GM12878 (cell line): ENCODE results near the gene MARCHF9. TPM values are rescaled to one million over a fixed set of nuclear protein-coding genes. Genes with fewer than 3 reads are reported as not detected.
A peak's percentile ranks its signal among the peaks of the same experiment; 100 is the strongest.

Experiments
- ATAC-seq: fragments of 200-7000 bp; cut with Tn5 transposase; 3 replicates; pipeline ENCODE4 v1.9.1; 2020; ENCODE audit warnings: mild to moderate bottlenecking, moderate library complexity
- BruUV-seq: library from RNA; stranded (reverse); fragments of 400-500 nt; replicated peaks from 2 replicates; lab custom pipeline; 2021; lab: Mats Ljungman, UMichigan
- CTCF ChIA-PET: fragments of 300-600 bp; sonication (Branson Sonifier 250); formaldehyde crosslinking; extraction: SDS; loops from one replicate; lab custom pipeline; 2021; ENCODE audit warnings: inconsistent platforms; lab: Yijun Ruan, JAX
- POLR2A ChIA-PET: fragments of 350-600 bp; formaldehyde crosslinking; extraction: SDS; loops from one replicate; lab custom pipeline; 2021; ENCODE audit warnings: inconsistent platforms; lab: Charles Lee
- RAD21 ChIA-PET: fragments of 300-600 bp; sonication (Branson Sonifier 250); formaldehyde crosslinking; loops from one replicate; lab custom pipeline; 2023; ENCODE audit warnings: antibody characterized with exemption; ENCODE audit not compliant: unreplicated experiment; lab: Charles Lee
- SMC1A ChIA-PET: fragments of 300-600 bp; sonication (Branson Sonifier 250); formaldehyde crosslinking; loops from one replicate; lab custom pipeline; 2023; ENCODE audit not compliant: unreplicated experiment, uncharacterized antibody; lab: Charles Lee
- DNase-seq: peaks from one replicate; pipeline ENCODE4 v3.0.0-alpha.2; 2011; ENCODE audit warnings: low read depth, low spot score
- FAIRE-seq: peaks from 3 replicates; lab custom pipeline; 2011; peaks lifted over from hg19 to GRCh38; lab: Jason Lieb, UNC
- H2AFZ ChIP-seq: 2 replicates; pipeline ENCODE4 v1.6.0; 2011; ENCODE audit warnings: low read depth, low read length, control low read depth; ENCODE audit not compliant: control insufficient read depth
- H3K27ac ChIP-seq: 2 replicates; pipeline ENCODE4 v1.5.1; 2011; ENCODE audit warnings: control low read depth; ENCODE audit not compliant: control insufficient read depth, insufficient read depth
- H3K27me3 ChIP-seq, 2 experiments: replicated peaks in 1 of 2; 2 replicates each; pipeline versions ENCODE4 v1.6.0 to v1.6.1; 2011; ENCODE audit warnings: low read length in 1 of 2; ENCODE audit not compliant: control insufficient read depth in 2 of 2, insufficient read depth in 2 of 2
- H3K36me3 ChIP-seq, 2 experiments: 2 replicates each; pipeline ENCODE4 v1.5.1; 2011; ENCODE audit warnings: low read length in 1 of 2; ENCODE audit not compliant: control insufficient read depth in 2 of 2, insufficient read depth in 2 of 2
- H3K4me1 ChIP-seq: 2 replicates; pipeline ENCODE4 v1.6.1; 2011; ENCODE audit warnings: mild to moderate bottlenecking, low read length, moderate library complexity, mixed read lengths; ENCODE audit not compliant: control insufficient read depth, insufficient read depth
- H3K4me2 ChIP-seq: 2 replicates; pipeline ENCODE4 v1.6.0; 2011; ENCODE audit warnings: control low read depth; ENCODE audit not compliant: control insufficient read depth, insufficient read depth
- H3K4me3 ChIP-seq: fragments of 200-600 bp; sonication (generic); 2 replicates; pipeline ENCODE4 v1.5.1; 2016
- H3K79me2 ChIP-seq: 2 replicates; pipeline ENCODE4 v1.6.0; 2011; ENCODE audit warnings: low read length; ENCODE audit not compliant: control insufficient read depth, insufficient read depth
- H3K9ac ChIP-seq: 2 replicates; pipeline ENCODE4 v1.8.0; 2011; ENCODE audit warnings: low read length, control low read depth, mixed read lengths; ENCODE audit not compliant: control insufficient read depth, insufficient read depth
- H3K9me3 ChIP-seq: replicated peaks from 3 replicates; pipeline ENCODE4 v1.5.1; 2011; ENCODE audit warnings: mild to moderate bottlenecking, low read length; ENCODE audit not compliant: control insufficient read depth, insufficient read depth
- H4K20me1 ChIP-seq: 2 replicates; pipeline ENCODE4 v1.6.0; 2011; ENCODE audit not compliant: control insufficient read depth, insufficient read depth
- ELK1 ChIP-seq: IDR thresholded peaks from 2 replicates; pipeline ENCODE4 v1.6.1; 2012; ENCODE audit warnings: low read depth, low read length, improper control_type of control experiment
- FOS ChIP-seq: IDR thresholded peaks from 3 replicates; pipeline ENCODE4 v1.6.1; 2011; ENCODE audit warnings: borderline replicate concordance; ENCODE audit not compliant: insufficient read length; ENCODE audit errors: extremely low read depth
- POLR2A ChIP-seq: IDR thresholded peaks from 2 replicates; pipeline ENCODE4 v1.6.1; 2011; ENCODE audit warnings: low read depth, mild to moderate bottlenecking, low read length
- RAD21 ChIP-seq: IDR thresholded peaks from 2 replicates; pipeline ENCODE4 v1.6.1; 2011; ENCODE audit warnings: mild to moderate bottlenecking, low read depth, low read length, moderate library complexity; ENCODE audit not compliant: insufficient read depth
- WGBS: methylation state at CpG from one replicate; pipeline ENCODE4 v1.1.6; 2016; ENCODE audit warnings: low lambda C conversion rate; ENCODE audit not compliant: insufficient replicate concordance, insufficient coverage; ENCODE audit errors: missing lambda C conversion rate; 5-methylcytosine and 5-hydroxymethylcytosine counted together
- in situ Hi-C: fragments of 300-500 bp; cut with MboI; formaldehyde crosslinking; loops from 9 replicates; pipeline ENCODE4 v1.14.3; 2018; ENCODE audit warnings: mixed read lengths
- intact Hi-C: fragments of 100-400 bp; cut with micrococcal nuclease; formaldehyde crosslinking; loops from one replicate; pipeline ENCODE4 v1.14.2; 2022; ENCODE audit not compliant: unreplicated experiment
- polyA plus RNA-seq, 11 experiments: library from polyadenylated mRNA; depleted of rRNA in 4 of 11; unstranded in 6 of 11; stranded (reverse) in 5 of 11; fragments of >200 nt; fragmentation: Nextera tagmentation in 4 of 11; fragmentation: Illumina TruSeq in 1 of 11; extraction: Ambion mirVana in 4 of 11; extraction: Trizol in 1 of 11; gene quantifications; 1 replicate in 1 of 11; 2 replicates in 10 of 11; pipeline versions ENCODE4 v1.2.1 to v1.2.3, GENCODE V29; 2011 to 2016; ENCODE audit warnings: inconsistent platforms in 2 of 11, missing spikeins in 2 of 11, low read depth in 1 of 11
- total RNA-seq, 4 experiments: library from RNA; depleted of rRNA in 3 of 4; stranded (reverse); fragments of >200 nt in 3 of 4; fragmentation: Illumina TruSeq in 1 of 4; extraction: Trizol in 1 of 4; gene quantifications; 2 replicates each; pipeline versions ENCODE4 v1.2.1 to v1.2.3, GENCODE V29; 2013 to 2021
- TF ChIP-seq, protein P1 (sequence below): IDR thresholded peaks from 2 replicates; pipeline ENCODE4 v1.6.1; 2012; ENCODE audit warnings: mild to moderate bottlenecking, low read depth, low read length

Gene MARCHF9
- total and polyA plus RNA-seq, 10 of the 15 experiments (the other 5 are each of a cell fraction or from before 2014, with no cell fraction given): 2.4 to 29.3 (median 13.0) TPM

- no peak for TF ChIP-seq FOS
Measured at GRCh38 chr12:57723630-57723962, 31.3 kb upstream of the MARCHF9 start (continued).

DNA sequence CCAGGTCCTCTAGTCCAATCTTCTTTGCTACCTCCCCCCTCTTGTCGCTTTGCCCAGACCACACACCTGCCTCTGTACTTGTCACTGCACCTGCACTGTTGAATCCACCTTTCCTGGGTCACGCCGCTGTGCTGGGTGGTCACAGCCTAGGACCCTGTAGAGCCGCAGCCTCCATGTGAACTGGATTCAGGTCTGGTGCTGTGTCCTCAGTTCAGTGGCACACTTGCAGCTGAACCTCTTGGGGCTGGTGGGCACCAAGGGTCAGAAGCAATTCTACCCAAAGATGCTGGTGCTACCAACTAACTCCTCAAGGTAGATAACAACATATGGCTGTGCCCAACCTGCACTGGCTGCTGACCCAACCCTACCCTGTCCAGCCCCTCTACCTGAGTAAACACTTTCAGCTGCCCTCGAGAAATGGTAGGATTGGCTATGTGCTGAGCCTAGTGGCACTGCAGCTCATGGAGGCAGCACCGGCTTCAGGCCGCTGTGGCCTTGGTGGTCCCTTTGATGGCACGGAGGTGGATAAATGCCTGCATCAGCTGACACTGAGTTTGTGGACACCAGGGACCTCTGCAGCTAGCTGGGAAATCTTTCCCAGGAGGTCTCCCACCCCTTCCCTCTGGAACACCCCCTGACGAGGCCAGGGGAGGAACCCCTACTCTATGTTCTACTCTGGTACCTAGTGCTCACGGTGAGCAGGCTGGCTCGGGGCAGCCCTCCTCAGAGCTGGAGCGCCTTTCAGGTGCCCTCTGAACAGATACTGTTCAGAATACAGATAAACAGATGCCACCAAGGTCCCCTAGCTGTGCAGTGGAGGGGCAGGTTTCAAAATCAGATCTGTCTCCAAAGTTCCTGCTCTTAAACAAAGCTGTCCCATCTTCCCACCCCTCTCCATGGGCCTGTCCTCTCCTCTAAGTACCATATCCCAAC, 30.6 kb upstream of the MARCHF9 start:
- H3K4me3 ChIP-seq: no peak overlapping the region
- peaks cover 6 to 8% of the 10 kb centered on the region in 2 experiments; a peak in 3 of 4 replicates for H3K36me3 ChIP-seq
- H2AFZ ChIP-seq: no peak overlapping the region
- no peak overlapping the region for H3K9ac ChIP-seq
- H3K27ac ChIP-seq: no peak overlapping the region
- ATAC-seq: peak; percentile 14; the same call in 1 of the 3 replicates
- no peak for FAIRE-seq
- CTCF ChIA-PET: interaction anchor here (0.6 kb wide), 1 partner anchor 158 kb away, joined by 3 read pairs; no protein-coding TSS in a partner anchor
- H3K4me1 ChIP-seq: no peaks in the 10 kb centered on the region
- no peaks in the 10 kb centered on the region for H4K20me1 ChIP-seq
- 91% methylated on average over 12 of the region's 12 CpGs for WGBS
- in situ Hi-C loops (no loop called here), intact Hi-C loops (no loop called here)
- POLR2A ChIA-PET: interaction anchor here (0.6 to 0.9 kb wide), 2 partner anchors 17 to 367 kb away, joined by 3 read pairs; no protein-coding TSS in a partner anchor
- SMC1A ChIA-PET: no interaction called here
- no peak overlapping the region for H3K4me2 ChIP-seq
- BruUV-seq: TSS peak; percentile 55
- no peaks in the 10 kb centered on the region for H3K79me2 ChIP-seq
- RAD21 ChIA-PET: no interaction called here
- TF ChIP-seq ELK1: no peak
- peak; percentile 52; the same call in 1 of the 2 replicates for TF ChIP-seq POLR2A
- TF ChIP-seq, protein P1, sequence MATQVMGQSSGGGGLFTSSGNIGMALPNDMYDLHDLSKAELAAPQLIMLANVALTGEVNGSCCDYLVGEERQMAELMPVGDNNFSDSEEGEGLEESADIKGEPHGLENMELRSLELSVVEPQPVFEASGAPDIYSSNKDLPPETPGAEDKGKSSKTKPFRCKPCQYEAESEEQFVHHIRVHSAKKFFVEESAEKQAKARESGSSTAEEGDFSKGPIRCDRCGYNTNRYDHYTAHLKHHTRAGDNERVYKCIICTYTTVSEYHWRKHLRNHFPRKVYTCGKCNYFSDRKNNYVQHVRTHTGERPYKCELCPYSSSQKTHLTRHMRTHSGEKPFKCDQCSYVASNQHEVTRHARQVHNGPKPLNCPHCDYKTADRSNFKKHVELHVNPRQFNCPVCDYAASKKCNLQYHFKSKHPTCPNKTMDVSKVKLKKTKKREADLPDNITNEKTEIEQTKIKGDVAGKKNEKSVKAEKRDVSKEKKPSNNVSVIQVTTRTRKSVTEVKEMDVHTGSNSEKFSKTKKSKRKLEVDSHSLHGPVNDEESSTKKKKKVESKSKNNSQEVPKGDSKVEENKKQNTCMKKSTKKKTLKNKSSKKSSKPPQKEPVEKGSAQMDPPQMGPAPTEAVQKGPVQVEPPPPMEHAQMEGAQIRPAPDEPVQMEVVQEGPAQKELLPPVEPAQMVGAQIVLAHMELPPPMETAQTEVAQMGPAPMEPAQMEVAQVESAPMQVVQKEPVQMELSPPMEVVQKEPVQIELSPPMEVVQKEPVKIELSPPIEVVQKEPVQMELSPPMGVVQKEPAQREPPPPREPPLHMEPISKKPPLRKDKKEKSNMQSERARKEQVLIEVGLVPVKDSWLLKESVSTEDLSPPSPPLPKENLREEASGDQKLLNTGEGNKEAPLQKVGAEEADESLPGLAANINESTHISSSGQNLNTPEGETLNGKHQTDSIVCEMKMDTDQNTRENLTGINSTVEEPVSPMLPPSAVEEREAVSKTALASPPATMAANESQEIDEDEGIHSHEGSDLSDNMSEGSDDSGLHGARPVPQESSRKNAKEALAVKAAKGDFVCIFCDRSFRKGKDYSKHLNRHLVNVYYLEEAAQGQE: no peak
- no peak for TF ChIP-seq RAD21
- TF ChIP-seq, all 136 proteins: peak for 1
- H3K9me3 ChIP-seq: no peaks in the 10 kb centered on the region
- no peaks in the 10 kb centered on the region for H3K27me3 ChIP-seq
- DNase-seq: no peak
